K562 (cell line): Measurements from ENCODE around the gene FXYD1. TPM values are rescaled to one million over a fixed set of nuclear protein-coding genes. Genes with fewer than 3 reads are reported as not detected.
A peak's percentile ranks its signal among the peaks of the same experiment; 100 is the strongest.

Experiments used
- ATAC-seq: fragments of 200-7000 bp; cut with Tn5 transposase; 3 replicates; pipeline ENCODE4 v1.9.1; 2020; ENCODE audit warnings: moderate library complexity
- BruUV-seq: library from RNA; stranded (reverse); fragments of 400-500 nt; replicated peaks from 2 replicates; lab custom pipeline; 2021; lab: Mats Ljungman, UMichigan
- CTCF ChIA-PET: fragments of 300-600 bp; formaldehyde crosslinking; extraction: SDS; loops from one replicate; lab custom pipeline; 2021; ENCODE audit warnings: low intra/inter-chr PET ratio; lab: Yijun Ruan, JAX
- POLR2A ChIA-PET: fragments of 300-600, 350-650 bp; sonication (Branson Sonifier 250); formaldehyde crosslinking; extraction: SDS; loops from one replicate; lab custom pipeline; 2021; ENCODE audit warnings: antibody characterized with exemption, inconsistent platforms; lab: Yijun Ruan, JAX
- DNase-seq, 4 experiments: peaks; one replicate each; pipeline versions ENCODE4 v3.0.0 to v3.0.0-alpha.2; 2011 to 2018; ENCODE audit warnings: low spot score in 3 of 4, mixed read lengths in 3 of 4; ENCODE audit errors: extremely low read depth in 1 of 4
- FAIRE-seq: peaks from 2 replicates; lab custom pipeline; 2011; peaks lifted over from hg19 to GRCh38; lab: Jason Lieb, UNC
- H2AFZ ChIP-seq: 2 replicates; pipeline ENCODE4 v1.6.0; 2011; ENCODE audit warnings: low read depth, low read length, control low read depth, inconsistent platforms
- H3K27ac ChIP-seq: fragments of 200-600 bp; 3 replicates; pipeline ENCODE4 v1.8.0; 2011; ENCODE audit warnings: low read depth, mild to moderate bottlenecking, control low read depth, inconsistent platforms, low read length, moderate library complexity, mixed read lengths; ENCODE audit errors: extremely low read depth
- H3K27me3 ChIP-seq, 2 experiments: fragments of 300-600 bp in 1 of 2; 2 replicates in 1 of 2; 3 replicates in 1 of 2; pipeline versions ENCODE4 v1.6.0 to v1.8.0; 2011; ENCODE audit warnings: inconsistent platforms in 2 of 2, low read length in 2 of 2, mild to moderate bottlenecking in 1 of 2, mixed read lengths in 1 of 2, moderate library complexity in 1 of 2; ENCODE audit not compliant: control insufficient read depth in 2 of 2, insufficient read depth in 2 of 2
- H3K36me3 ChIP-seq: fragments of 300-600 bp; 3 replicates; pipeline ENCODE4 v1.8.0; 2011; ENCODE audit warnings: mild to moderate bottlenecking, low read length, inconsistent platforms; ENCODE audit not compliant: control insufficient read depth, insufficient read depth
- H3K4me1 ChIP-seq, 2 experiments: fragments of 200-600 bp in 1 of 2; replicated peaks in 1 of 2; 2 replicates in 1 of 2; 3 replicates in 1 of 2; pipeline versions ENCODE4 v1.5.1 to v1.8.0; 2011; ENCODE audit warnings: inconsistent platforms in 2 of 2, low read length in 2 of 2, mild to moderate bottlenecking in 1 of 2, mixed read lengths in 1 of 2, moderate library complexity in 1 of 2; ENCODE audit not compliant: control insufficient read depth in 2 of 2, insufficient read depth in 2 of 2
- H3K4me2 ChIP-seq: 2 replicates; pipeline ENCODE4 v1.6.1; 2011; ENCODE audit warnings: low read length, control low read depth, inconsistent platforms, mixed read lengths; ENCODE audit not compliant: insufficient read depth
- H3K4me3 ChIP-seq: fragments of 200-600 bp; sonication (generic), shearing (Covaris generic); 2 replicates; pipeline ENCODE4 v1.5.1; 2016; ENCODE audit warnings: control low read depth, inconsistent platforms
- H3K79me2 ChIP-seq: fragments of 200-600 bp; 3 replicates; pipeline ENCODE4 v1.8.0; 2011; ENCODE audit warnings: low read length, inconsistent platforms; ENCODE audit not compliant: control insufficient read depth, insufficient read depth
- H3K9ac ChIP-seq, 2 experiments: 2 replicates each; pipeline versions ENCODE4 v1.6.0 to v1.6.1; 2011; ENCODE audit warnings: low read depth in 2 of 2, low read length in 2 of 2, control low read depth in 1 of 2, inconsistent platforms in 1 of 2, mild to moderate bottlenecking in 1 of 2, mixed read lengths in 1 of 2; ENCODE audit not compliant: insufficient read depth in 1 of 2
- H3K9me1 ChIP-seq: one replicate; pipeline ENCODE4 v1.6.0; 2011; ENCODE audit warnings: inconsistent platforms, mild to moderate bottlenecking, low read length, moderate library complexity; ENCODE audit not compliant: control insufficient read depth, insufficient read depth
- H3K9me3 ChIP-seq: replicated peaks from 2 replicates; pipeline ENCODE4 v1.5.1; 2011; ENCODE audit warnings: low read depth, low read length, inconsistent platforms; ENCODE audit not compliant: control insufficient read depth, insufficient read depth
- H4K20me1 ChIP-seq: replicated peaks from 2 replicates; pipeline ENCODE4 v1.6.1; 2011; ENCODE audit warnings: low read length, inconsistent platforms, mixed read lengths; ENCODE audit not compliant: control insufficient read depth, insufficient read depth
- MBD1 ChIP-seq: fragments of 250-450 bp; sonication (Bioruptor Pico); IDR thresholded peaks from 2 replicates; pipeline ENCODE4 v1.8.0; 2022; ENCODE audit warnings: inconsistent platforms
- ZNF512 ChIP-seq: IDR thresholded peaks from 2 replicates; pipeline ENCODE4 v1.6.1; 2016; ENCODE audit warnings: missing genetic modification characterization, missing compliant biosample characterization
- WGBS: fragments of 100-300 bp; shearing (Covaris generic); methylation state at CpG from one replicate; pipeline ENCODE4 v1.1.6; 2016; ENCODE audit warnings: low coverage, mixed read lengths; ENCODE audit not compliant: insufficient coverage; ENCODE audit errors: missing lambda C conversion rate; 5-methylcytosine and 5-hydroxymethylcytosine counted together
- in situ Hi-C: fragments of 300-500 bp; cut with MboI; formaldehyde crosslinking; loops from 4 replicates; pipeline ENCODE4 v1.15.0; 2018; ENCODE audit warnings: inconsistent platforms, mixed read lengths
- intact Hi-C: fragments of 100-400 bp; cut with micrococcal nuclease; formaldehyde crosslinking; loops from 2 replicates; pipeline ENCODE4 v1.14.2; 2022
- polyA plus RNA-seq, 8 experiments: library from polyadenylated mRNA; depleted of rRNA in 4 of 8; stranded (reverse) in 5 of 8; unstranded in 3 of 8; fragments of >200 nt; fragmentation: Nextera tagmentation in 2 of 8; fragmentation: Illumina TruSeq in 1 of 8; extraction: Ambion mirVana in 2 of 8; extraction: Trizol in 1 of 8; gene quantifications; 2 replicates each; pipeline versions ENCODE4 v1.2.1 to v1.2.3, GENCODE V29; 2011 to 2014; ENCODE audit warnings: inconsistent platforms in 1 of 8, missing spikeins in 1 of 8
- total RNA-seq, 7 experiments: library from RNA; depleted of rRNA in 6 of 7; stranded (reverse); fragments of >200 nt in 6 of 7; fragmentation: Illumina TruSeq in 2 of 7; extraction: Trizol in 2 of 7; gene quantifications; 2 replicates each; pipeline versions ENCODE4 v1.2.1 to v1.2.3, GENCODE V29; 2011 to 2021; ENCODE audit warnings: low replicate concordance in 1 of 7

Gene FXYD1
- total and polyA plus RNA-seq, 9 of the 15 experiments (the other 6 are each of a cell fraction or from before 2014, with no cell fraction given), result 0.40 to 3.2 (median 1.8) TPM; not detected in 3

DNA sequence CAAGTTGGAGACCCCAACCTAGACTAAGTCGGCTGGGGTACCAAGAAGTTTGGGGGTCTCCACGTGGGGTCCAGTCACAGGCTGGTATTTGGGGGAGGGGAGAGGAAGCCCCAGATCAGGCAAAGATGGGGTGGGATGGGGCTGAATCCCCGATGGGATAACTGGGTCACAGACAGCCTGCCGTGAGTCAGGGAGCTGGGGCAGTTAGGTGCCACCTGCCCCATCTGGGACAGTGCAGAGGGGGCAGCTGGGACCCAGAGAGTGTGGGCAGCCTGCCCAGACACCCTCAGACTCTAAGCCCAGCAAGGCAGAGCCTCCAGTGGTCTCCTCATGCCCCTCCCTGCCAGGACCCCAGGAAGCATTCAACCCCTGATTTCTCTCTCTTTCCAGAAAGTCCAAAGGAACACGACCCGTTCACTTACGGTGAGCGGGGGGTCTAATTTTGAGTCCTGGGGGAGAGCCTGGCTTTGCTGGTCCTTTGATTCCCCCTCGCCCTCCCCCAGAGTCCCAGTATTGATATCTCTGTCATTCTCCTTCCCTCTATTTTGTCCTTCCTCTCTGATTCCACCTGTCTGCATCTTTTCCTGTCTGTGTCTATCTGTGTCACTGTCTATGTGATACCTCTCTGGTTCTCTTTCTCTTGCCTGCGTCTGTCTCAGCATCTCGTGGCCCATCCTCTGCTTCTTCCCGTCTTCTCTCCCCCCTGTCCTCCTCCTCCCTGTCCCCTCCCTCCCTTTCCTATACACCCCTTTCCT lies 1.8 kb downstream of the FXYD1 start:
- H3K4me1 ChIP-seq, result peaks cover 13 to 60% of the 10 kb centered on the region in 2 experiments

More for the DNA sequence above, 1.8 kb downstream of the FXYD1 start:
- BruUV-seq, result no TSS peak
- in situ Hi-C loops (no loop called here), intact Hi-C loops (loop anchor here (5.0 kb wide), 1 partner anchor 127 kb away; the partner anchor contains the start of gene USF2)
- no peak overlapping the region for H3K27ac ChIP-seq
- 24% methylated on average over 12 of the region's 12 CpGs for WGBS
- no peaks in the 10 kb centered on the region for H3K36me3 ChIP-seq
- ATAC-seq, result no peak
- no peaks in the 10 kb centered on the region; a peak in 2 of 5 replicates for H3K27me3 ChIP-seq
- TF ChIP-seq ZNF512 (tag) (peak; percentile 50; the same call in 1 of the 2 replicates), MBD1 (CRISPR knock-in tag) (no peak)
- TF ChIP-seq, all 486 proteins: peak for 1
- Histone ChIP-seq H2AFZ (no peak overlapping the region), H3K9me3 (no peaks in the 10 kb centered on the region), H3K9ac (no peak overlapping the region; a peak in 1 of 4 replicates), H3K4me3 (no peak overlapping the region), H3K4me2 (no peak overlapping the region), H3K79me2 (no peaks in the 10 kb centered on the region), H3K9me1 (no peaks in the 10 kb centered on the region), H4K20me1 (peaks cover 16% of the 10 kb centered on the region)
- FAIRE-seq (no peak), DNase-seq (no peak)
- POLR2A ChIA-PET, result interaction anchor here (1.0 kb wide), 1 partner anchor 13 kb away, joined by 3 read pairs; no protein-coding TSS in a partner anchor
- CTCF ChIA-PET, result no interaction called here
